Measurements from ENCODE around the gene FMN1. TPM values are rescaled to one million over a fixed set of nuclear protein-coding genes. Genes with fewer than 3 reads are reported as not detected.

FMN1 gene
- total RNA-seq, 1 donor from 2014 or later: 1.2 TPM

DNA sequence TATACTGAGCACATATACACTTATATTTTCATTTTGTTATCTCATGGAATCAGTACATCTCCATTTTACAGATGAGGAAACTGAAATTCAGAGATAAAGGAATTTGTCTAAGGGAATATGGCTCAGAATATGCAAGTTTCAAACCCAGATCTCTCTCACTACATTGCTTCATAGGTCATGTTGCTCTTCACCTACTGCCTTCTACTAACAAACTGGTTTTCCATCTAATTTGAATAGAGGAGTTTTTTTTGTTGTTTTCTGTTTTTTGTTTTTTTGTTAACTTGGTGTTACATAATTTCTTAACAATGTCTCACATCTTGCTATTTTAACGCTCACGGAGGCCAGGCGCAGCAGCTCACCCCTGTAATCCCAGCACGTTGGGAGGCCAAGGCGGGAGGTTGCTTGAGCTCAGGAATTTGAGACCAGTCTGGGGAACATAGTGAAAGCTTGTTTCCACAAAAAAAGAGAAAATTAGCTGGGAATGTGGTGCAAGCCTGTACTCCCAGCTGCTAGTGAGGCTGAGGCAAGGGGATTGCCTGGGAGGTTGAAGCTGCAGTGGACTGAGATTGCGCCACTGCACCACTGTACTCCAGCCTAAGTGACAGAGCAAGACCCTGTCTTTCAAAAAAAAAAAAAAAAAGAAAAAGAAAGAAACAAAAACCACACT is 37.0 kb downstream of the FMN1 start:
- DNase-seq (ENCODE audit: low spot score in 2 of 2) (no peak), FAIRE-seq (no peak)

DNA sequence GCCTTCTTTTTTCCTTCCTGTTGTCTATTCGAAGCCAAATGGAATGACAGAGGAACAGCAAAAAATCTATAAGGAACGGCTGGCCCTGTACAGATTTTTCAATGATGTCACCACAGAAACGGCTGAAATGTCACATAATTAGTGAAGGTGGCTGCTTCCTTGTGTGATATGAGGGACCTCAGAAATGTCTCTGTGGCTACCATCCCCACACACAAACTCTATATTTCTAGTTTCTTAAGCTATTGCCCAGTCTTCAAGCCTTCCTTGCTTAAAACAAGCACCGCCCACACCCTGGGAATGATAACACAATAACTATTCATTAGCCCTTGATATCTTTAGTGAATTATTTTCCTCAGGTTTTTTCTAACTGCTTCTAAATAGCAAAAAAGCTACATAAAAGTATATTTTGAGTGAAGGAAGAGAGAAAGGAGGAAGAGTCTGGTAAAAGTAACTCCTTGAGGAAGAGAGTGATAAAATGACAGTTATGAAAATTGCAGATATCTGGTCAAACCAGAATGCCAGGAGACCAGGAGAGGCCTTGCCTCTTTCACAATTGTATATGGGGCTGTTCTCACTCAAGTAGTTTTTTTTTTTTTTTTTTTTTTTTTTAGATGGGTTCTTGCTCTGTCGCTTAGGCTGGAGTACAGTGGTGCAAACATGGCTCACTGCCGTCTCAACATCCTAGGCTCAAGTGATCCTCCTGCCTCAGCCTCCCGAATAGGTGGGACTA is 38.7 kb downstream of the FMN1 start:
- DNase-seq (ENCODE audit: low spot score in 2 of 2): no peak
- FAIRE-seq: no peak

DNA sequence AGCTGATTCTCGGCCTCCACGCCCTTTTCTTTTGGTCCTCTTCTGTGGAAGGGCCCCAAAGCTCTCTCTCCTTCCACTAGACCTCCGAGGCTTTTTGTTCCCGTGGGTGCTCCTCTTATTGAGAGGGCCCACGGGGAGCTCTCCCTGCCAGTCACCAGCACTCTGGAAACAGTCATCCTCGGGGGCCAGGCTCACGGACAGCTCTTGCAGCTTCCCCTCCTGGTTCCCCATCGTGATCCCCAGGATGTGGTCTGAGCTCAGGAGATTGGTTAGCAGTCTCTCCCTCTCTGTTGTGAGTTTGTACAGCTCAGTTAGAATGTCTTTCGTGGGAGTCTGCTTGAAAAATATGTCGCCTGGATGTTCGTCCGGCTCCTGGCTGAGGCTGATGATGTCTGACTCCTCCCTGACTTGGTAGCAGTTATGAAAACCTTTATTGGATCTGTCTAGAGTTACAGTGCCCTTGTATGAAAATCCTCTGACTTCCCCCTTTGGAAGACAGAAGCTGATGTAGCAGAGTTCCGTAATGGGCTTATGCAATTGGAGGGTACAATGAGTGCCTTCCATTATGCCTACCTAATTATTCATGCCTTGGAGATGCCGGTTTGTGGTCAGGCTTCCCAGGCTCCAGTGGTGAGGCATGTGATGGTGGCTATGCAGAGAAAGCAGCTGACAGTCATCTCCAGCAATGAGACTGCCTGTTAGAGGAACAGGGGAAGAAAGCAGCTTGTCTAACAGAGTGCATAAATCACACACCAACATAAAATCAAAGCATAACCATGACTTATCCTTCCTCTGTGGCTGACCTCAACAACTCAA is 40.0 kb downstream of the FMN1 start:
- no peak for DNase-seq (ENCODE audit: low spot score in 2 of 2)
- no peak for FAIRE-seq

GRCh38 chr15:33153548-33153947 is 41.0 kb downstream of the FMN1 start:
- DNase-seq (ENCODE audit: low spot score in 2 of 2) (no peak), FAIRE-seq (no peak)

DNA sequence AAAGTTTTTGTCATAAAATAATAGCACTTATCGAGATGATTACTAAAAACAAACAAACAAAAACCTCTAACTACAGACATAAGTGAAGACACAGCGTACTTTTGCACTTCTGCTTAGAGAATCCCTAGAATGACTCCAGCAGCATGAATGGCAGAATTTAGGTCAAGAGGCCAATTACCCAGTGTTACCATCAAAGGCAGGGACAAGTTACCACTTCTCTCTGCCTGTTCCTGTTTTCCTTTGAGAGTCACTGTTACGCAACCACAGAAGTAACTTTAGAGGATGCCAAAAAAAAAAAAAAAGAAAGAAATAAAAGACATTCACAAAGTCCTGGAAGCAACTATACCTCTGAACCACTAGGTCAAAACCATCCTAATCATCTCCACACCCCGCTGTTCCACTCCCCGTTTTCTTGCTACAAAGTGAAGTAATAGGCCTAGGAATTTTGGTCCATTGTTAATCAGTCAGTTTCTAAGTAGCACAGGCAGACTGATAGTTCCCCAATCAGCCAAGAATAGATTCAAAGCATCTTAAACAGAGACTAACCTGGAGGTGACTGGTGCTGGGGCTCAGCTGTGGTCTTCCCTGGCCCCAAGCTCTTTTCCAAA is 41.9 kb downstream of the FMN1 start:
- no peak for FAIRE-seq
- peak in 1 of 2 donors; percentile 19 for DNase-seq (ENCODE audit: low spot score in 2 of 2)

DNA sequence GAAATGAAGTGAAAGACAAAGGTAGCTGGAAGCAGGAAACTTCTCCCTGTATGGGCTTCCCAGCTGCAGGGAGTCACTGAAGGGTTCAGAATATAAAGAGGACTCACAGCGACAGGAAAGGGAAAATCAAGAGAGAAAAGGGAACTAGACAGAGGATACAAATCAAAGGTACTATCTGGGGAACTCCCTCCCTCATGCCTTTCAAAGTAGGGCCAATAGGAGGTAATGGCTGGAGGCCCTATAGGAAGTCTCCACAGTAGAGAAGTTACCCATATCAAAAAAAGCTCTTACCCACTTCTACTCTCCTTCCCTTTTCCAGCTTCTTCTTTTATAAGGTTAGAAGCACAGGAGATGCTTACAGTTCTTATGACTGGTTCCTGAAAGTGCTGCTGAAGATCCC is 43.5 kb downstream of the FMN1 start:
- FAIRE-seq (no peak), DNase-seq (ENCODE audit: low spot score in 2 of 2) (no peak)

GRCh38 chr15:33150431-33150941 is 44.0 kb downstream of the FMN1 start:
- DNase-seq (ENCODE audit: low spot score in 2 of 2) (no peak), FAIRE-seq (no peak)

DNA sequence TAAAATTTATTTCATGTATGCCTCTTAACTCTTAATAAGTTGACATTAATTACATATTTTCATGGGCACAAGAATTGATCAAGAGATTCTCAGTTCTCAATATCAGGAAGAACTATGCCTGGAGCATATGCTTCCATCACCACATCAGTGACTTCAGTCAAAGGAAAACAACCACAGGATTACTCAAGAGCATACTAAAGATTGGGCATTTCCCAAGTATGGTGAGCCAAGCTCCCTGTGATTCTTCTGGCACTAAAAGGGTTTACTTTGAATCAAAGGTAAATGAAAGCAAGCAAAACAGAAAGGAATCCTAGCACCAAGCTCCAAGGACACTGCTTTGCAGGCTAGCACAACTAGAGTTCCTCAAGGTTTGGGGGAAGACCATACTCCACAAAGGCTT is 44.6 kb downstream of the FMN1 start:
- no peak for FAIRE-seq
- no peak for DNase-seq (ENCODE audit: low spot score in 2 of 2)

DNA sequence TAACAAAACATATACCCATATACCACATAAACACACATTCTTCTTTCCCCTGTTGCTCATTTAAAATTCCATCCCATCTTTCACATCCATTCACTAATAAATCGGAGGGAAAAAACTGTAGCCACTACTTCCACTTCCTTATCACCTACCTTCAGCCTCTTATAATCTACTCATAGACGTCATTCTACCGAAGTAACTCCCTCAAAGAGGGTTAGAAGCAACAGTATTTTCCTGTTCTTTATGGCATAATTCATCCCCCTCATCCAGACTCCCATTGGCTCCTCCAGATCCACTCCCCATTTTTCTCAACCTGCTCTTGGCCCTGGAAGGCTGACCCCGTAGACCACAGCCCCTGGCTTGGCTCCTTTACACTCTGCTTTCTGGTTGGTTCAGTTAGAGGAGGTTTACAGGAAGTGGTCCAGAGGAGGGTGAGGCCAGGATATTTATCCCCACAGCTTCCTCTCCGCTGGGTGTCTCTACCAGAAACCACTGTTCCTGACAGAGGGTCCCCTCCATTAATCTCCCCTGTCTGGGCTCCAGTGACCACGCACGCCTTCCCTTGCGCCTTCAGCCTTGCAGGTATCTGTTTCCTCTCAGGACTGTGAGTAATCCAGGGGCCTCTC is 46.3 kb downstream of the FMN1 start:
- FAIRE-seq: no peak

DNA sequence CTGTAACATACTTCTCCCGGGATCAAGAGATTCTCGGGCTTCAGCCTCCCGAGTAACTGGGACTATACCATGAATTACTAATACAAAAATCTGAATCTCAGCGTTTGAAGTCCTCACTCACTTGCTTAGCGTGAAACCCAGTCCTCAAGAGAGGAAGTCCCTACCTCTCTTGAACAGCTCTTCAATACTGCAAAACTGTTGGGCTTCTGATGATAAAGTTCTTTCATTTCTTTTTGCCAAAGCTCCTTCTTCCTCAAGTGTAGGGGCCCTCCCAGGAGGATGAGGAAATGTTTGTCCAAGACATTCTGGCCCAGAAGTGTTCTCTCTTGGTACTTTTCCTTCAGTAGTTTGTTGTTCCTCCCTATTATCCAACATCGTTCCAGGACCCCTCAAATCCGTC is 48.5 kb downstream of the FMN1 start:
- FAIRE-seq: no peak

More for the DNA sequence above, 46.3 kb downstream of the FMN1 start:
- no peak for DNase-seq (ENCODE audit: low spot score in 2 of 2)

DNA sequence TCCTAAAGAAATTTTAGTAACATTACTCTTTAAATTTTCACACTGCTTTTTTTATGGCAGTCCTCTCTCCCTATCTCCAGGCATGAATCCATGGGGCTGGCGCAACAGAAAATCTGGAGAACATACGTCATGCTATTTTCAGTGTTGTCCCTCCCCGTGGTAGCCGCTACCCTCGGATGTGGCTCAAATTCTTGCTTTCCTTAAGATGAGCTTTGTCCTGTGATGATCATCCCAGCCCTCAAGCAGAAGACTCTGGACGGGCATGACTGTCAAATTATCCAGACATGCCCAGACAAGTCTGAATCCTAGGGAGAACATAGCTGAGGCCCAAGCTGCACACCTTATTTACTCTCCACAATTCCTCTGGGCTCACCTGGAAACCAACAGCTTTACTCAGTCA is 49.1 kb downstream of the FMN1 start:
- no peak for DNase-seq (ENCODE audit: low spot score in 2 of 2)
- no peak for FAIRE-seq

More for the DNA sequence above, 48.5 kb downstream of the FMN1 start:
- DNase-seq (ENCODE audit: low spot score in 2 of 2): no peak

- DNase-seq (ENCODE audit: low spot score in 2 of 2): no peak
- no peak for FAIRE-seq
These were observed 51.8 kb downstream of the FMN1 start for GRCh38 chr15:33142708-33143107.

GRCh38 chr15:33138000-33138399 is 56.5 kb downstream of the FMN1 start:
- DNase-seq (ENCODE audit: low spot score in 2 of 2): no peak

GRCh38 chr15:33137101-33137500 is 57.4 kb downstream of the FMN1 start:
- no peak for DNase-seq (ENCODE audit: low spot score in 2 of 2)
- no peak for FAIRE-seq

More at GRCh38 chr15:33138000-33138399, 56.5 kb downstream of the FMN1 start:
- FAIRE-seq: no peak

GRCh38 chr15:33136353-33136752 is 58.2 kb downstream of the FMN1 start:
- FAIRE-seq: no peak
- DNase-seq (ENCODE audit: low spot score in 2 of 2): no peak

DNA sequence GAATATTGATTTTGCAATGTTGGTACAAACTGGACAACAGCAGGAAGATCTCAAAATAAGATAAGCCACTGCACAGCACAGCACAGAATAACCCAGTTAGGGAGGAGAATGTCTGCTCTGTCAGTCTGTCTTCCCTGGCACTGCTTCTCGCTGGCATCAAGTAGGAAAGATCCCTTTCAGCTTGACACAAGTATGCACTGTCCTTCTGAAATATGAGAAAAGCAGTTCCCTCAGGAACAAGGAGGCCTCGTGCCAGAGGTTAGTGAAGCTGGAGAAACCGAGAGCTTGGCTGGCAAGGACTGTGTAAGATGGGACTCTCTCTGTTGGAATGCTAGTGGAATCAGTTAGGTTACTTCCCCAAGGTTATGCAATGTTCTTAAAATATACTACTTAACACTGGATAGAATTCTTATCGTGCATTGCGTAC is 59.1 kb downstream of the FMN1 start:
- FAIRE-seq (no peak), DNase-seq (ENCODE audit: low spot score in 2 of 2) (no peak)

DNA sequence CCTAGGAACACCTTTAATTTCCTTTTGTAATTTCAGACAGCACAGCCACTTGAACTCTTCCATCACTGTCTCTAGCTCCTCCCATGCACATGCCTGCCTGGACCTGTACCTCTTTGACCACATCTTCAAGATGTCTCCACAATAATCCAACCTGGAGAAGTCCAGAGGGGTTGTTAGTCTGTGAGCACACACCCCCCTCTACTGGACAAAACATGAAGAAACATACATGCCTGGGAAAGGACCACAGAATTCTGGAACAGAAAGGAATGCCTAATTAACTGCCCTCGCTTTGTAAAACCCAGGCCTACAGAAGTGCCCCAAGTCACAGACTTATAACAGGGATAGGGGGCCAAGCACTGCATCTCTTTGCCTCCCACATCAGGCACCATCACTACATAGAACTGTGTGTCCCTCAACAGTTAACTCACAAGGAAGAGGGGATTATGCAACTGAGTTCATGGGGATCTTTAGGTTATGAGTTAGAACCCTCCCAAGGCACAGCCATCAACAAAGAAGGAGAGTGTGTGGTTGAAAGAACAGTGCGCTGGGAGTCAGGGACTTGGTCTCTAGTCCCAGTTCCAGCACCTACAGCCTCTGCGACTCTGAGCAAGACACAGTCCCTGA is 61.7 kb downstream of the FMN1 start:
- FAIRE-seq: no peak
- DNase-seq (ENCODE audit: low spot score in 2 of 2): no peak

- FAIRE-seq (no peak), DNase-seq (ENCODE audit: low spot score in 2 of 2) (no peak)
These were observed 62.3 kb downstream of the FMN1 start for GRCh38 chr15:33132233-33132580.

DNA sequence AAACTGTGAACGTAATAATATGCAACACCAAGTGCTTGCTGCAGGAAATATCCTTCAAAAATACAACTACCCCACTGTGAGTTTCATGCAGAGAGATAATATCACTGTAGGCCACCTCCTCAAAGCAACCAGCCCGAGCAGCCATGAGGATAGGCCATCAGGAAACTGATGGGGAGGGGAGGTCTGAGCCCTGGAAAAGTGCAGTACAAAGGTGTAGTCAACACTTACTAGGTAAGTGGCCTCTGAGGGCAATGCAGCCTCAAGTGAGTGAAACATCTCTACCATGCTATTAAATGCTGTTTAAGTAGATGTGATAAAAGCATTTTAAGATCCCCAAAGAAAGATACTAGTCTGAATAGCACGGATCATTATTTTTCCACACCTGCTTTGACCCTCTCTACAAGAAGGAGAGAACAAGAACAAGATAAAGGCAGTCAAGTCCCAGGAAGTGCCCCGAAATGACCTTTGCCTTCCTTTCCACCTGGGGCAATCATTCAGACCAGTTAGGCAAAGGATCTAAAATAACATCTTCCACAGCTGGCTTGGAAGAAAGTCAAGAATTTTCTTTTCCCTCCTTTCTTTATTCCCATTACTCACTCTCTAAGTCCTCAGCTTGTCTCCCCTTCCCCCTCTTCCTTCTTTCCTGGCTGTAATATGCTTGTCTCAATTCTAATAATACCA is 62.8 kb downstream of the FMN1 start:
- DNase-seq (ENCODE audit: low spot score in 2 of 2): no peak
- FAIRE-seq: no peak
